GM13976 (cell line): Measurements from ENCODE around the gene CAV2.
A peak's percentile ranks its signal among the peaks of the same experiment; 100 is the strongest.

ENCODE experiments used
- DNase-seq: peaks from one replicate; pipeline ENCODE4 v3.0.0; 2012; ENCODE audit warnings: low spot score
- CTCF ChIP-seq: IDR thresholded peaks from 2 replicates; pipeline ENCODE4 v1.5.1; 2012; ENCODE audit warnings: borderline replicate concordance, mild to moderate bottlenecking; ENCODE audit not compliant: insufficient read depth; ENCODE audit errors: extremely low read depth, missing control alignments, control extremely low read depth
- in situ Hi-C: fragments of 300-500 bp; cut with MboI; formaldehyde crosslinking; loops from one replicate; pipeline ENCODE4 v1.12.0; 2022; ENCODE audit warnings: low sequenced_read_pairs, mixed read lengths, inconsistent platforms; ENCODE audit not compliant: unreplicated experiment

Gene CAV2

GRCh38 chr7:116521046-116521664, 21.6 kb downstream of the CAV2 start:
- TF ChIP-seq CTCF = no peak
- in situ Hi-C loops = no loop called here
- DNase-seq = no peak

- no peak for DNase-seq
- in situ Hi-C loops = no loop called here
These were observed 22.7 kb downstream of the CAV2 start for GRCh38 chr7:116522247-116522646.

GRCh38 chr7:116524221-116524608, 24.7 kb downstream of the CAV2 start:
- in situ Hi-C loops = no loop called here
- no peak for TF ChIP-seq CTCF
- no peak for DNase-seq

More at GRCh38 chr7:116522247-116522646, 22.7 kb downstream of the CAV2 start:
- no peak for TF ChIP-seq CTCF

GRCh38 chr7:116524609-116525297, 25.2 kb downstream of the CAV2 start, which contains the start of gene CAV1:
TSS of gene CAV1 (plus strand) at chr7:116525036. CDS start at chr7:116525063, 27 bp downstream.
- DNase-seq = peak; percentile 55
- TF ChIP-seq CTCF = no peak
- in situ Hi-C loops = no loop called here

- in situ Hi-C loops = no loop called here
- no peak for TF ChIP-seq CTCF
- peak; percentile 78 for DNase-seq
These were observed 25.9 kb downstream of the CAV2 start for GRCh38 chr7:116525298-116525912.

DNA sequence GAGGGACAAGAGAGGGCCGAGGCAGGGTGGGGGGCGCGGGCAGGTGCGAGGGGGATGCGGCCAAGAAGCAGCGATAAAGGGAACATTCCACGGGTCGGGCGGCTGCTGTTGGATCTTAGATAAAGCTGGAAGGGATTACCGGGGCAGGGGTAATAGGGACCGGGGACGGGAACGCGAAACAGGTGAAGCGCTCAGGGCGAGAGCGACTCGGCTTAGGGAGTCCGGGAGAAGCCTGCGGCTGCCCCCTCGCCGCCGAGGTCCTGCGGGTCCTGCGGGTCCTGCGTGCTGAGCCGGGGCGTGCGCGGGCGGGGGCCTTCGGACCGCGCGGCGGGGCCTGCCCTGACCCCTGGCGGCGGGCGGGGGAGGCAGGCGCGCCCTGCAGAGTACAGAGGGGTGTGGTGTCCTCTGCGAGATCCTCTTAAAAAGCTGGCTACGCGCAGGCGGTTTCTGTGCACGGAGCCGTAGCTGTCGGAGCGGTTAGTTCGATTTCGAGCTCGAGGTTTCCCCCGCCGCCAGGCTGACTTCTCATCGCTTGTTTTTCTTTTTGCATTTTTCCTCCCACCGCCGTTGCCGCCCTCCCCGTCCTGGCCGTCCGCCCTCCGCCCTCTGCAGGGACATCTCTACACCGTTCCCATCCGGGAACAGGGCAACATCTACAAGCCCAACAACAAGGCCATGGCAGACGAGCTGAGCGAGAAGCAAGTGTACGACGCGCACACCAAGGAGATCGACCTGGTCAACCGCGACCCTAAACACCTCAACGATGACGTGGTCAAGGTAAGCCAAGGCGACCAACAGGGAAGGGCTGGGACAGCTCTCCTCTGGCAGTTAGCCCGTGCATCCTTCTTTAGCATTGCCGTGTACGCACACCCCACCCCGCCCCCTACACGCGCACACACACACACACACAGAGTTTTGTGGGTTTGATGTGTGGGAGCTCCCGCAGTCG, 26.6 kb downstream of the CAV2 start:
- peak; percentile 94 for DNase-seq
- in situ Hi-C loops = no loop called here
- peak; percentile 92 for TF ChIP-seq CTCF
